IMR-90 (cell line): ENCODE data around the gene NR2C1. TPM values are rescaled to one million over a fixed set of nuclear protein-coding genes. Genes with fewer than 3 reads are reported as not detected.
"Not testable (repeated sequence)": the region's sequence is repeated elsewhere in the genome, so short reads cannot be mapped to it uniquely, and the experiment has no call there.

ENCODE experiments used
- ATAC-seq: fragments of 200-7000 bp; cut with Tn5 transposase; 2 replicates; pipeline ENCODE4 v1.9.1; 2020; ENCODE audit warnings: low read depth, mild to moderate bottlenecking, moderate library complexity
- BruUV-seq: library from RNA; stranded (reverse); fragments of 400-500 nt; replicated peaks from 2 replicates; lab custom pipeline; 2021; lab: Mats Ljungman, UMichigan
- CTCF ChIA-PET: fragments of 300-600 bp; formaldehyde crosslinking; extraction: SDS; loops from one replicate; lab custom pipeline; 2021; ENCODE audit warnings: antibody characterized with exemption; lab: Yijun Ruan, JAX
- POLR2A ChIA-PET: fragments of 300-600 bp; sonication (Branson Sonifier 250); formaldehyde crosslinking; loops from one replicate; lab custom pipeline; 2022; ENCODE audit warnings: antibody characterized with exemption; ENCODE audit not compliant: unreplicated experiment; lab: Charles Lee
- DNase-seq: peaks from one replicate; pipeline ENCODE4 v3.0.0; 2013
- H2AFZ ChIP-seq: replicated peaks from 2 replicates; pipeline ENCODE3; 2013; ENCODE audit warnings: low read length, mild to moderate bottlenecking; ENCODE audit not compliant: poor library complexity
- H2AK5ac ChIP-seq: 2 replicates; pipeline ENCODE4 v1.6.1; 2013; ENCODE audit warnings: low read depth, low read length, inconsistent platforms
- H2AK9ac ChIP-seq: replicated peaks from 2 replicates; pipeline ENCODE3; 2013; ENCODE audit warnings: mild to moderate bottlenecking, low read depth, low read length, moderate library complexity; ENCODE audit not compliant: poor library complexity
- H2BK120ac ChIP-seq: 2 replicates; pipeline ENCODE4 v1.6.1; 2013; ENCODE audit warnings: low read depth, low read length, inconsistent platforms
- H2BK15ac ChIP-seq: 3 replicates; pipeline ENCODE4 v1.6.1; 2013; ENCODE audit warnings: low read depth, low read length, inconsistent platforms
- H2BK20ac ChIP-seq: 2 replicates; pipeline ENCODE4 v1.6.1; 2013; ENCODE audit warnings: low read depth, mild to moderate bottlenecking, inconsistent platforms, low read length, moderate library complexity
- H2BK5ac ChIP-seq: 2 replicates; pipeline ENCODE4 v1.6.1; 2013; ENCODE audit warnings: mild to moderate bottlenecking, low read depth, low read length, inconsistent platforms; ENCODE audit not compliant: poor library complexity, severe bottlenecking
- H3K14ac ChIP-seq: replicated peaks from 2 replicates; pipeline ENCODE4 v1.6.1; 2013; ENCODE audit warnings: low read depth, low read length, inconsistent platforms
- H3K18ac ChIP-seq: 2 replicates; pipeline ENCODE4 v1.6.1; 2013; ENCODE audit warnings: low read depth, low read length, control low read depth
- H3K23ac ChIP-seq: 2 replicates; pipeline ENCODE4 v1.6.1; 2013; ENCODE audit warnings: low read depth, low read length, inconsistent platforms
- H3K27ac ChIP-seq: 2 replicates; pipeline ENCODE4 v1.5.1; 2013; ENCODE audit warnings: mild to moderate bottlenecking, control low read depth, low read length; ENCODE audit not compliant: insufficient read depth
- H3K27me3 ChIP-seq: 2 replicates; pipeline ENCODE4 v1.6.1; 2013; ENCODE audit warnings: low read length; ENCODE audit not compliant: control insufficient read depth, insufficient read depth
- H3K36me3 ChIP-seq: 2 replicates; pipeline ENCODE4 v1.6.1; 2013; ENCODE audit warnings: low read length, mixed read lengths; ENCODE audit not compliant: control insufficient read depth, insufficient read depth
- H3K4ac ChIP-seq: 2 replicates; pipeline ENCODE4 v1.6.1; 2013; ENCODE audit warnings: low read depth, low read length, inconsistent platforms
- H3K4me1 ChIP-seq: 2 replicates; pipeline ENCODE4 v1.6.1; 2013; ENCODE audit warnings: low read length, mixed read lengths; ENCODE audit not compliant: control insufficient read depth, insufficient read depth
- H3K4me2 ChIP-seq: 2 replicates; pipeline ENCODE4 v1.6.1; 2013; ENCODE audit warnings: low read depth, mild to moderate bottlenecking, control low read depth, low read length, moderate library complexity
- H3K4me3 ChIP-seq: 2 replicates; pipeline ENCODE4 v1.5.1; 2013; ENCODE audit warnings: low read depth, mild to moderate bottlenecking, control low read depth, low read length, moderate library complexity; ENCODE audit not compliant: insufficient read depth
- H3K56ac ChIP-seq: 2 replicates; pipeline ENCODE4 v1.6.1; 2013; ENCODE audit warnings: low read length, inconsistent platforms; ENCODE audit not compliant: insufficient read depth; ENCODE audit errors: extremely low read depth
- H3K79me1 ChIP-seq, 2 experiments: 2 replicates each; pipeline ENCODE4 v1.6.1; 2013; ENCODE audit warnings: low read length in 2 of 2, inconsistent platforms in 1 of 2, low read depth in 1 of 2
- H3K9ac ChIP-seq: 2 replicates; pipeline ENCODE4 v1.6.1; 2013; ENCODE audit warnings: low read depth, low read length, control low read depth
- H3K9me1 ChIP-seq: 2 replicates; pipeline ENCODE4 v1.6.1; 2013; ENCODE audit warnings: low read length, inconsistent platforms; ENCODE audit not compliant: insufficient read depth
- H3K9me3 ChIP-seq: 2 replicates; pipeline ENCODE4 v1.6.1; 2013; ENCODE audit warnings: low read length; ENCODE audit not compliant: control insufficient read depth, insufficient read depth
- H4K20me1 ChIP-seq: 2 replicates; pipeline ENCODE4 v1.6.1; 2013; ENCODE audit warnings: low read length, inconsistent platforms; ENCODE audit not compliant: insufficient read depth
- H4K5ac ChIP-seq: 2 replicates; pipeline ENCODE4 v1.6.1; 2013; ENCODE audit warnings: mild to moderate bottlenecking, low read depth, low read length, control low read depth
- H4K8ac ChIP-seq, 2 experiments: 2 replicates each; pipeline ENCODE4 v1.6.1; 2013; ENCODE audit warnings: low read depth in 2 of 2, low read length in 2 of 2, control low read depth in 1 of 2, inconsistent platforms in 1 of 2
- H4K91ac ChIP-seq: 2 replicates; pipeline ENCODE4 v1.6.1; 2013; ENCODE audit warnings: low read depth, low read length, inconsistent platforms; ENCODE audit not compliant: insufficient read depth
- WGBS, 2 experiments: methylation state at CpG; one replicate each; pipeline versions ENCODE4 v1.1.5 to v1.1.7; 2013; ENCODE audit warnings: missing lambda C conversion rate in 2 of 2; ENCODE audit not compliant: insufficient read length in 1 of 2; ENCODE audit errors: extremely low coverage in 2 of 2; 5-methylcytosine and 5-hydroxymethylcytosine counted together
- dilution Hi-C: fragments of 300-500 bp; cut with HindIII; formaldehyde crosslinking; loops from one replicate; pipeline ENCODE4 v1.14.3; 2018; ENCODE audit warnings: low sequenced_read_pairs; ENCODE audit not compliant: unreplicated experiment
- in situ Hi-C: fragments of 300-500 bp; cut with MboI; formaldehyde crosslinking; loops from 3 replicates; pipeline ENCODE4 v1.14.3; 2019; ENCODE audit warnings: low sequenced_read_pairs, inconsistent platforms, mixed read lengths
- intact Hi-C: fragments of 100-400 bp; cut with micrococcal nuclease; formaldehyde crosslinking; loops from 2 replicates; pipeline ENCODE4 v1.10.0; 2022
- polyA plus RNA-seq, 3 experiments: library from polyadenylated mRNA; depleted of rRNA; stranded (reverse); fragments of >200 nt; gene quantifications; 2 replicates each; pipeline ENCODE4 v1.2.3, GENCODE V29; 2012; ENCODE audit warnings: low replicate concordance in 1 of 3
- total RNA-seq: library from RNA; depleted of rRNA; stranded (reverse); fragments of >200 nt; gene quantifications from 2 replicates; pipeline ENCODE4 v1.2.3, GENCODE V29; 2012

Gene NR2C1
- total and polyA plus RNA-seq, 2 of the 4 experiments (the other 2 are of a cell fraction): 12.7 to 14.1 TPM

DNA sequence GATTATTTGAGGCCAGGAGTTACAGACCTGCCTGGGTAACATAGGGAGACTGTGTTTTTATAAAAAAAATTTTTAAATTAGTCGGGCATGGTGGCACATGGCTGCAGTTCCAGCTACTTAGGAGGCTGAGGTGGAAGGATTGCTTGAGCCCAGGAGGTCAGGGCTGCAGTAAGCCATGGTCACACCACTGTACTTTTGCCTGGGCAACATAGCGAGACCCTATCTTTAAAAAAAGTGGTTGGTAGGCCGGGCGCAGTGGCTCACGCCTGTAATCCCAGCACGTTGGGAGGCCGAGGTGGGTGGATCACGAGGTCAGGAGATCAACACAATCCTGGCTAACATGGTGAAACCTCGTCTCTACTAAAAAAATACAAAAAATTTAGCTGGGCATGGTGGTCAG, 88.3 kb downstream of the NR2C1 start:
- WGBS, 2 experiments: 33% methylated on average over 1 of the region's 9 CpGs; no CpG with 5 or more reads in 1 of the 2 experiments
- BruUV-seq, H3K9ac ChIP-seq, H4K5ac ChIP-seq, H3K4ac ChIP-seq, H3K27ac ChIP-seq, DNase-seq, H3K14ac ChIP-seq, H2AK9ac ChIP-seq, H3K4me2 ChIP-seq, H3K36me3 ChIP-seq, H4K91ac ChIP-seq, intact Hi-C loops, H2BK20ac ChIP-seq, H2AFZ ChIP-seq, H4K20me1 ChIP-seq, dilution Hi-C loops, H3K4me3 ChIP-seq, H2BK15ac ChIP-seq, H3K56ac ChIP-seq, H3K27me3 ChIP-seq, CTCF ChIA-PET, ATAC-seq, H3K4me1 ChIP-seq, POLR2A ChIA-PET, H3K23ac ChIP-seq, H2BK5ac ChIP-seq, in situ Hi-C loops, H3K9me3 ChIP-seq: not testable (repeated sequence)
- H3K18ac ChIP-seq: peak overlapping the region; percentile 55; the same call in 1 of the 2 replicates
- peaks cover 19 to 33% of the 10 kb centered on the region in 2 experiments; a peak in 3 of 4 replicates for H3K79me1 ChIP-seq
- H4K8ac ChIP-seq: peak overlapping the region in 1 of 2 experiments; percentile 37; a peak in 1 of 4 replicates
- H2BK120ac ChIP-seq: peak overlapping the region; percentile 45; the same call in 1 of the 2 replicates
- H2AK5ac ChIP-seq: peak overlapping the region; percentile 35; the same call in 1 of the 2 replicates
- peaks cover 10% of the 10 kb centered on the region for H3K9me1 ChIP-seq
